ENCODE measurements around the gene TEKT4.
"Not testable (repeated sequence)": the region's sequence is repeated elsewhere in the genome, so short reads cannot be mapped to it uniquely, and the experiment has no call there.

Gene TEKT4

GRCh38 chr2:94871226-94872087, at the start of gene TEKT4:
Gene TEKT4, plus strand, starts transcription at chr2:94871430. Its CDS starts 150 bp downstream, at chr2:94871580.
- no peak for DNase-seq

- DNase-seq, result not testable (repeated sequence)
These were observed 32.0 kb upstream of the TEKT4 start for GRCh38 chr2:94839224-94839623.

- DNase-seq, result not testable (repeated sequence)
These were observed 14.4 kb upstream of the TEKT4 start for GRCh38 chr2:94856856-94857255.

GRCh38 chr2:94857367-94858162, 13.7 kb upstream of the TEKT4 start:
- DNase-seq, result not testable (repeated sequence)

GRCh38 chr2:94858163-94858888, 12.9 kb upstream of the TEKT4 start:
- DNase-seq, result not testable (repeated sequence)

GRCh38 chr2:94861308-94862152, 9.7 kb upstream of the TEKT4 start:
- DNase-seq, result peak; percentile 49

- not testable (repeated sequence) for DNase-seq
These were observed 8.3 kb upstream of the TEKT4 start for GRCh38 chr2:94862903-94863302.

- DNase-seq, result no peak
These were observed 2.1 kb upstream of the TEKT4 start for GRCh38 chr2:94869131-94869530.

GRCh38 chr2:94869552-94870439, 1.4 kb upstream of the TEKT4 start:
- DNase-seq, result no peak

- peak; percentile 57 for DNase-seq
These were observed 597 bp upstream of the TEKT4 start for GRCh38 chr2:94870440-94871225.

- no peak for DNase-seq
These were observed 923 bp downstream of the TEKT4 start for GRCh38 chr2:94872088-94872618.

GRCh38 chr2:94872676-94873361, 1.6 kb downstream of the TEKT4 start:
- no peak for DNase-seq

- peak; percentile 54 for DNase-seq
These were observed 2.4 kb downstream of the TEKT4 start for GRCh38 chr2:94873362-94874276.

- peak; percentile 83 for DNase-seq
These were observed 3.2 kb downstream of the TEKT4 start for GRCh38 chr2:94874277-94874997.

- no peak for DNase-seq
These were observed 4.0 kb downstream of the TEKT4 start for GRCh38 chr2:94875064-94875819.

- DNase-seq, result no peak
These were observed 4.7 kb downstream of the TEKT4 start for GRCh38 chr2:94875820-94876522.

Measured in activated CD8-positive, alpha-beta memory T cell treated with anti-CD3 and anti-CD28 coated beads for 24 hours (primary cell).